Measurements from ENCODE around the gene ZIC4. TPM values are rescaled to one million over a fixed set of nuclear protein-coding genes. Genes with fewer than 3 reads are reported as not detected.

Gene ZIC4
- polyA plus RNA-seq, 1 of the 3 experiments (the other 2 are of a cell fraction), result 1.3 TPM

- Histone ChIP-seq H3K4me3 (ENCODE audit: low read depth in 2 of 2, low read length in 1 of 2) (no peak overlapping the region), H3K27me3 (ENCODE audit: insufficient read depth) (no peaks in the 10 kb centered on the region), H3K9ac (no peak overlapping the region), H3K79me2 (ENCODE audit: insufficient read depth) (no peaks in the 10 kb centered on the region), H3K27ac (ENCODE audit: low read depth in 2 of 2, low read length in 1 of 2) (no peak overlapping the region), H3F3A (replicated peaks; ENCODE audit: insufficient read depth) (no peaks in the 10 kb centered on the region), H2AFZ (ENCODE audit: low read depth) (no peak overlapping the region), H3K4me1 (ENCODE audit: control insufficient read depth in 1 of 2, insufficient read depth in 2 of 2, low read depth in 1 of 2, low read length in 1 of 2) (no peaks in the 10 kb centered on the region), H3K9me3 (no peaks in the 10 kb centered on the region), H4K20me1 (ENCODE audit: insufficient read depth) (no peaks in the 10 kb centered on the region), H3K9me2 (no peaks in the 10 kb centered on the region), H3K4me2 (no peak overlapping the region), H3K36me3 (replicated peaks in 1 of 2; ENCODE audit: control insufficient read depth in 1 of 2, insufficient read depth in 2 of 2, low read length in 1 of 2) (no peaks in the 10 kb centered on the region)
- TF ChIP-seq MAX (IDR thresholded peaks at IDR 0.05; ENCODE audit: low read depth) (no peak), RCOR1 (IDR thresholded peaks at IDR 0.05; ENCODE audit: low read length) (no peak), USF2 (IDR thresholded peaks at IDR 0.05; ENCODE audit: borderline replicate concordance, low read depth, low read length) (no peak), RFX5 (IDR thresholded peaks at IDR 0.05; ENCODE audit: low read length) (no peak), EP300 (IDR thresholded peaks at IDR 0.05; ENCODE audit: borderline replicate concordance in 1 of 2, low read depth in 1 of 2, low read length in 1 of 2) (no peak)
- WGBS (ENCODE audit: low lambda C conversion rate), result 24% methylated on average over 3 of the region's 3 CpGs
- ChIA-PET CTCF (no interaction called here), POLR2A (no interaction called here)
- no peak for DNase-seq
Observed at GRCh38 chr3:147431751-147432150, 25.4 kb upstream of the ZIC4 start.

GRCh38 chr3:147428754-147429153 lies 22.4 kb upstream of the ZIC4 start:
- H2AFZ ChIP-seq (ENCODE audit: low read depth), result no peak overlapping the region
- H4K20me1 ChIP-seq (ENCODE audit: insufficient read depth), result no peaks in the 10 kb centered on the region
- no peak for TF ChIP-seq PBX3 (IDR thresholded peaks at IDR 0.05)
- no peak for TF ChIP-seq SMC3 (IDR thresholded peaks at IDR 0.05; ENCODE audit: low read depth, low read length)
- TF ChIP-seq YY1 (IDR thresholded peaks at IDR 0.05; ENCODE audit: low read depth), result no peak
- no peak for TF ChIP-seq CTCF (IDR thresholded peaks at IDR 0.05)
- no peak for TF ChIP-seq FOXM1 (IDR thresholded peaks at IDR 0.05; ENCODE audit: low read depth)
- TF ChIP-seq MAX (IDR thresholded peaks at IDR 0.05; ENCODE audit: low read depth), result no peak
- no peak for TF ChIP-seq FOXJ3 (CRISPR knock-in tag; IDR thresholded peaks at IDR 0.05)
- no peak for TF ChIP-seq RFX5 (IDR thresholded peaks at IDR 0.05; ENCODE audit: low read length)
- no peak for TF ChIP-seq ELF1 (IDR thresholded peaks at IDR 0.05)
- TF ChIP-seq SIN3A (IDR thresholded peaks at IDR 0.05; ENCODE audit: borderline replicate concordance, low read depth, low read length), result no peak
- TF ChIP-seq RXRA (IDR thresholded peaks at IDR 0.05; ENCODE audit: borderline replicate concordance, low read depth), result no peak
- no peak for TF ChIP-seq EP300 (IDR thresholded peaks at IDR 0.05; ENCODE audit: borderline replicate concordance in 1 of 2, low read depth in 1 of 2, low read length in 1 of 2)
- no peak for TF ChIP-seq REST (IDR thresholded peaks at IDR 0.05; ENCODE audit: low read depth, low read length)
- TF ChIP-seq TCF12 (IDR thresholded peaks at IDR 0.05), result no peak
- no peak for TF ChIP-seq GABPA (IDR thresholded peaks at IDR 0.05; ENCODE audit: low read depth)
- TF ChIP-seq CHD2 (IDR thresholded peaks at IDR 0.05; ENCODE audit: low read length, partially characterized antibody), result no peak
- TF ChIP-seq POLR2AphosphoS5 (IDR thresholded peaks at IDR 0.05; ENCODE audit: low read depth, low read length), result no peak
- TF ChIP-seq RCOR1 (IDR thresholded peaks at IDR 0.05; ENCODE audit: low read length), result no peak
- TF ChIP-seq JUND (IDR thresholded peaks at IDR 0.05), result no peak
- no peak for TF ChIP-seq NFIC (IDR thresholded peaks at IDR 0.05; ENCODE audit: borderline replicate concordance)
- 58% methylated on average over 2 of the region's 2 CpGs for WGBS (ENCODE audit: low lambda C conversion rate)
- H3K4me2 ChIP-seq, result no peak overlapping the region
- H3K27me3 ChIP-seq (ENCODE audit: insufficient read depth), result peaks cover 11% of the 10 kb centered on the region; the same call in 1 of the 2 replicates
- no peaks in the 10 kb centered on the region for H3K79me2 ChIP-seq (ENCODE audit: insufficient read depth)
- no peaks in the 10 kb centered on the region for H3K4me1 ChIP-seq (ENCODE audit: control insufficient read depth in 1 of 2, insufficient read depth in 2 of 2, low read depth in 1 of 2, low read length in 1 of 2)
- no peaks in the 10 kb centered on the region for H3K9me3 ChIP-seq
- CTCF ChIA-PET, result interaction anchor here (0.6 kb wide), 1 partner anchor 649 kb away, joined by 3 read pairs; no protein-coding TSS in a partner anchor
- H3K27ac ChIP-seq (ENCODE audit: low read depth in 2 of 2, low read length in 1 of 2), result no peak overlapping the region
- no peaks in the 10 kb centered on the region for H3K36me3 ChIP-seq (replicated peaks in 1 of 2; ENCODE audit: control insufficient read depth in 1 of 2, insufficient read depth in 2 of 2, low read length in 1 of 2)
- H3F3A ChIP-seq (replicated peaks; ENCODE audit: insufficient read depth), result no peaks in the 10 kb centered on the region
- H3K9me2 ChIP-seq, result no peaks in the 10 kb centered on the region
- no peak overlapping the region for H3K9ac ChIP-seq
- POLR2A ChIA-PET, result no interaction called here
- no peak overlapping the region for H3K4me3 ChIP-seq (ENCODE audit: low read depth in 2 of 2, low read length in 1 of 2)
- DNase-seq, result no peak
